DND-41 (cell line): Measurements from ENCODE around the gene PXK.

Experiments used
- EZH2 ChIP-seq: IDR thresholded peaks from 3 replicates; pipeline ENCODE4 v1.6.1; 2012; ENCODE audit warnings: borderline replicate concordance, low read depth, mild to moderate bottlenecking, moderate library complexity, low read length, inconsistent platforms; ENCODE audit not compliant: severe bottlenecking
- TF ChIP-seq, protein P1 (sequence below): IDR thresholded peaks from 2 replicates; pipeline ENCODE4 v1.5.1; 2012; ENCODE audit warnings: borderline replicate concordance, low read length, moderate library complexity, mild to moderate bottlenecking; ENCODE audit not compliant: poor library complexity, severe bottlenecking; ENCODE audit errors: extremely low read depth

DNA sequence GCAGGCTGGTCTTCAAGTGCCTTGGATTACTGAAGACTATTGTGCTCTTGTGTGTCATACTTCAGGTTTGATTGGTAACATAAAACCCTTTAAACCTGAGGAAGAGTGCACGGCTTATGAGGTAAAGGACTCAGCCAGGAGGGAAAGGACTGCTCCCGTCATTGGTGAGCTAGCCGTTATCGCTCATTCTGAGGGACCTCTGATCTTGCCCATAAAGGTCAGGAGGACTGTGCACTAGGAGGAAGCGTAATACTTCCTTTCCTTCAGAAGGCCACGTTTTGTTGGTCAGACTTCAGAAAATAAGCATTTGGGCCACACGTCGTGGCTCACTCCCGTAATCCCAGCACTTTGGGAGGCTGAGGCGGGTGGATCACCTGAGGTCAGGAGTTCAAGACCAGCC is 37.7 kb downstream of the PXK start:
- TF ChIP-seq, protein P1, sequence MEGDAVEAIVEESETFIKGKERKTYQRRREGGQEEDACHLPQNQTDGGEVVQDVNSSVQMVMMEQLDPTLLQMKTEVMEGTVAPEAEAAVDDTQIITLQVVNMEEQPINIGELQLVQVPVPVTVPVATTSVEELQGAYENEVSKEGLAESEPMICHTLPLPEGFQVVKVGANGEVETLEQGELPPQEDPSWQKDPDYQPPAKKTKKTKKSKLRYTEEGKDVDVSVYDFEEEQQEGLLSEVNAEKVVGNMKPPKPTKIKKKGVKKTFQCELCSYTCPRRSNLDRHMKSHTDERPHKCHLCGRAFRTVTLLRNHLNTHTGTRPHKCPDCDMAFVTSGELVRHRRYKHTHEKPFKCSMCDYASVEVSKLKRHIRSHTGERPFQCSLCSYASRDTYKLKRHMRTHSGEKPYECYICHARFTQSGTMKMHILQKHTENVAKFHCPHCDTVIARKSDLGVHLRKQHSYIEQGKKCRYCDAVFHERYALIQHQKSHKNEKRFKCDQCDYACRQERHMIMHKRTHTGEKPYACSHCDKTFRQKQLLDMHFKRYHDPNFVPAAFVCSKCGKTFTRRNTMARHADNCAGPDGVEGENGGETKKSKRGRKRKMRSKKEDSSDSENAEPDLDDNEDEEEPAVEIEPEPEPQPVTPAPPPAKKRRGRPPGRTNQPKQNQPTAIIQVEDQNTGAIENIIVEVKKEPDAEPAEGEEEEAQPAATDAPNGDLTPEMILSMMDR = no peak
- TF ChIP-seq EZH2 = no peak
